RWPE1 (cell line): ENCODE measurements around the gene NFS1.

Experiments
- CTCF ChIA-PET: fragments of 350-600 bp; sonication (Branson Sonifier 250); formaldehyde crosslinking; extraction: SDS; loops from one replicate; lab custom pipeline; 2021; lab: Yijun Ruan, JAX
- POLR2A ChIA-PET: fragments of 400-600 bp; formaldehyde crosslinking; extraction: SDS; loops from one replicate; lab custom pipeline; 2020; ENCODE audit warnings: antibody characterized with exemption; ENCODE audit not compliant: low non-redundant PET; lab: Yijun Ruan, JAX
- DNase-seq: peaks from one replicate; pipeline ENCODE4 v3.0.0; 2012; ENCODE audit warnings: low spot score
- H3K27ac ChIP-seq: fragments of 450-650 bp; 2 replicates; pipeline ENCODE4 v1.5.1; 2017
- TF ChIP-seq, protein P1 (sequence below): fragments of 450-650 bp; conservative IDR thresholded peaks from 2 replicates; pipeline ENCODE4 v1.5.1; 2017; ENCODE audit warnings: low read depth, mild to moderate bottlenecking

NFS1 gene

DNA sequence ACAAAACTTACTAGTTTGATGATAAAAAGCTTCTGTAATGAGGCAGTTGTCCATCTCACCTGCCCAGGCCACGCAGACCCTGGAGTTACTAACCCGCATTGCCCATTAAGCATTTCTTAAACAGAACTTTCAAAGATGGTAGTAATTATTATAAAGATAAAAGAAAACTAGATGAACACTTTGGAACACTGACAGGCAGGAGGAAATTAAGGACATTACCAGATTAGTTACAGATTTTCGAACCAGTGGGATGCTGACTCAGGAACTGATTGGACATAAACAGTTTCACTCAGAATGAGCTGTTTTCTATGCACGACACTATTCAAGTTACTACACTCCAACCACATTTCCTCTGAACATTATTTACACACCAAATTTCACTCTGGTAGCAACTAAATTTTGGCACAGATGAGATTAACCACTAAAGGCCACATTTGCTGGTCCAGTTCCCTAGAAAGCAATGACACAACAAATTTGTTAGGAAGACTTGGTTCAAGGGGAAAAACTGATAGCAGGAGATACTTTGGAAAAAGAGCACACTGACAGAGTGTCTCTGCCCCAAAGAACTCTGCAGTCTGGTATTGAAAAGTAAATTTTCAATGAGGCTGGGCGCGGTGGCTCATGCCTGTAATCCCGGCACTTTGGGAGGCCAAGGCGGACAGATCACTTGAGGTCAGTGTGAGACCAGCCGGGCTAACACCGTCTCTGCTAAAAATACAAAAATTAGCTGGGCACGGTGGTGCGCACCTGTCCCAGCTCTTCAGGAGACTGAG is 3.1 kb upstream of the NFS1 start:
- ChIA-PET POLR2A (interaction anchor here (0.6 to 1.4 kb wide), 2 partner anchors 40 to 263 kb away, joined by 3 read pairs; partner anchors contain the start of gene RBM39), CTCF (interaction anchor here (0.5 to 1.4 kb wide), 6 partner anchors 10 to 689 kb away, joined by 3 to 4 read pairs (median 3); no protein-coding TSS in a partner anchor)
- no peak for DNase-seq
- TF ChIP-seq, protein P1, sequence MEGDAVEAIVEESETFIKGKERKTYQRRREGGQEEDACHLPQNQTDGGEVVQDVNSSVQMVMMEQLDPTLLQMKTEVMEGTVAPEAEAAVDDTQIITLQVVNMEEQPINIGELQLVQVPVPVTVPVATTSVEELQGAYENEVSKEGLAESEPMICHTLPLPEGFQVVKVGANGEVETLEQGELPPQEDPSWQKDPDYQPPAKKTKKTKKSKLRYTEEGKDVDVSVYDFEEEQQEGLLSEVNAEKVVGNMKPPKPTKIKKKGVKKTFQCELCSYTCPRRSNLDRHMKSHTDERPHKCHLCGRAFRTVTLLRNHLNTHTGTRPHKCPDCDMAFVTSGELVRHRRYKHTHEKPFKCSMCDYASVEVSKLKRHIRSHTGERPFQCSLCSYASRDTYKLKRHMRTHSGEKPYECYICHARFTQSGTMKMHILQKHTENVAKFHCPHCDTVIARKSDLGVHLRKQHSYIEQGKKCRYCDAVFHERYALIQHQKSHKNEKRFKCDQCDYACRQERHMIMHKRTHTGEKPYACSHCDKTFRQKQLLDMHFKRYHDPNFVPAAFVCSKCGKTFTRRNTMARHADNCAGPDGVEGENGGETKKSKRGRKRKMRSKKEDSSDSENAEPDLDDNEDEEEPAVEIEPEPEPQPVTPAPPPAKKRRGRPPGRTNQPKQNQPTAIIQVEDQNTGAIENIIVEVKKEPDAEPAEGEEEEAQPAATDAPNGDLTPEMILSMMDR = no peak
- H3K27ac ChIP-seq = peak overlapping the region; percentile 59

DNA sequence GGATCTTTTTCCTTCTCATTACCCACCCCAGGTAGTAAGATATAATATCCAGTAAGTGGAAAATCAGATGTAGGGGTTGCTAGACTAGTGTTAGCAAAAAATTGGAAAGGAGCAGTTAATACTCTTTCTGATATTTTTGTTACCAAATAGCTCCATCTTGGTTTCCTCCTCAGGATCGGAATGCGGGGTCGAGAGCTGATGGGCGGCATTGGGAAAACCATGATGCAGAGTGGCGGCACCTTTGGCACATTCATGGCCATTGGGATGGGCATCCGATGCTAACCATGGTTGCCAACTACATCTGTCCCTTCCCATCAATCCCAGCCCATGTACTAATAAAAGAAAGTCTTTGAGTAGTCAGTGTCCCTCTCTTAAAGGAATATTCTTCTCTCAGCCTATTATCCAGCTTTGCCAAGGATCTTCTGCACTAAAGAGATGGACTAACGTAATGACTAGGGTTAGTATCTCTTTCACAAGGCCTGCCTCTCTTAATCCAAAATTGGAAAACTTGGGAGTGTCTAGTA is 1.5 kb upstream of the NFS1 start:
- ChIA-PET POLR2A (no interaction called here), CTCF (interaction anchor here (0.5 to 0.7 kb wide), 3 partner anchors 70 to 1588 kb away, joined by 3 read pairs; no protein-coding TSS in a partner anchor)
- peak; percentile 45 for DNase-seq
- H3K27ac ChIP-seq = peak overlapping the region; percentile 59
- TF ChIP-seq, protein P1 = no peak

DNA sequence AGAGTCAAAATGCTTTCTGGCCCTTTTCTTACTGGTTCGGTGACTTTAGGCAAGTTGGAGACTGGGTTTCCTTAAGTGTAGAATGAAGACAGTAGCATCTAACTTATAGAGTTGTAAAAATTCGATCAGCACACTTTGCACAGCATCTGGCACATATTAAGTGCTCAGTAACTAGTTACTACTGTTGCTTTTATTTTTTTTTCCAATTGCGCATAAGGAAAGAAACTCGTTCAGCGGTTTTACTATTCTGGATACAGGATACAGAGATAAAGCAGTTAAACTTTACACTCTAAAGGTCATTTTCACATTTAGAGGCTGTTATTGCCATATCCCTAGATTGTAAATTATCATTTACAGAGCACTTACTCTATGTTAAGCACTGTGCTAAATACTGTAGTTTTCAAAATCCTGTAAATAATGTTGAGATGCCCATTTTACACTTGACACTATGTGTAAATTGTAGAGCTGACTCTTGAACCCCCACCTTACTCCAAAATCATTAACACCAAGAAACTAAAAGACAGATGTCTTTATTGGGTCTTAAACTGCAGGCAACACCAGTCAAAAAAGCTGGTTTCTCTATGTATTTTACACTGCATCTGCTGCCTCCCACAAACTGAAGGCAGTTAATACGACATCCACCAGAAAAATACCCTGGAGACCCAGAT is 939 bp upstream of the NFS1 start:
- ChIA-PET POLR2A (no interaction called here), CTCF (interaction anchor here (0.5 to 0.7 kb wide), 4 partner anchors 70 to 1589 kb away, joined by 3 read pairs; no protein-coding TSS in a partner anchor)
- TF ChIP-seq, protein P1 = no peak
- no peak for DNase-seq
- H3K27ac ChIP-seq = peak overlapping the region; percentile 92

DNA sequence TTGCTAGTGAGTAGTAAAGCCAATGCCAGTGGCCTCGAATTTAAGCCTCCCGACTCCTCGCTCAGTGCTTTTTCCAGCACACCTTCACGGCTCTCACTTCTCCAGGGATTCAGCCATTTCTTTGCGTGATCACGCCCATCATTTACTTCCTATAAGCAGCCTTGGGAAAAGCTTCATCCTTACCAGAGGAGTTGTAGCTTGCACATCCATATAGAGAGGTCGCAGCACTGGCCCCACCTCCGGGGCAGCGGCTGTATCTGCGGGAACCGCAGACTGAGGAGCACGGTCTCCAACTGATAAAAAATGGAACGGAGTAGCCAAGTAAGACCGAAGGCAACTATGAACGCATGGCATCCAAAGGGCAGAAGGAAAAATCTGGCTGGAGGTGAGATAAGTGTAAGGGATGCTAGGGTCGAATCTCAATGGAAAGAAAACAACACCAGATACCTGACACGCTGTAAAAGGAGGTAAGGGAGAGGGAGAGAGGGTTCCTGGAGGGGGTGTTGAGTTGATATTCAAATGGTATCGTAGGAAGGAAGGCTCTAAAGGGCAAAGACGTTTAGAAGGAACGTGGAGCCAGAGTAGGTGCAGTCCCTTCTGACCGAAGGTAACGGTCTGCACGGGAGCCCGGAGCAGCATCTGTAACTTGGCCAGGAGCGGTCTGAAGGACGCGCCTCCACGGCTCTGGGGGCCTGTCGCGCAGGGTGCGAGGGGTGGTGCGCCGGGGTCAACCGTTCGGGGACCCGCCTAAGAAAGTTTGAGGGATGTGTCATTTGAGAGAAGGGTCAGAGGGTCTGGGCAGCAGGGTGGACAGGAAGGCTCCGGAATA is 640 bp downstream of the NFS1 start:
- CTCF ChIA-PET = interaction anchor here (0.7 kb wide), 1 partner anchor 11 kb away, joined by 3 read pairs; no protein-coding TSS in a partner anchor
- TF ChIP-seq, protein P1 = no peak
- H3K27ac ChIP-seq = peak overlapping the region; percentile 92
- DNase-seq = peak; percentile 65
- POLR2A ChIA-PET = interaction anchor here (0.8 kb wide), 1 partner anchor 387 kb away, joined by 3 read pairs; no protein-coding TSS in a partner anchor

DNA sequence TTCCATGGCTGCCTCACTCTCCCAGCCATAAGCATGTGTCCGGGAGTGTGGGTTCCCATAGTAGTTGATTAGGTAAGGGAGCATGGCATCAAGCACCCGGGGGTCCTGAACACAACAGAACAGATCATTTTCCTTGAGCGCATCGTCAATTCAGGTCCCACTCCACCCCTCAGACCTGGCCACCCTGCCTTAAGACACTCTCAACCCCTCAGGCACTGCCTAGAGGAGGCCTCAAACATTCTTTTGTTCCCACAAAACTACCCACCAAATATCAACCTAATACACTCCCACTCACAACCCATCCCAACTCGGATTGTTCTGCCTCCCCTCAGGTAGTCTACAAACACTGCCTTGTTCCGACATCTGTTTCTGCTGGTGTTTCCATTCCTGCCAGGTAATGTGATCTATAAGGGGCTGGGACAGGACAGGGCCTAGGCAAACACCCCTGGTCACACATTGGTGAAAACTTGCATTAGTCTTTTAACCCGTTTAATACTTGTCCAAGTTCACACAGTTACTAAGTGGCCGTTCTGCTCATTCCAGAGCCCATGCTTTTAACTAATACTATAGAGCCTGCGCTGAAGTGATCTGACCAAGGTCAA is 1.4 kb downstream of the NFS1 start:
- DNase-seq = no peak
- TF ChIP-seq, protein P1 = no peak
- H3K27ac ChIP-seq = peak overlapping the region; percentile 92
- POLR2A ChIA-PET = no interaction called here
- CTCF ChIA-PET = interaction anchor here (1.0 kb wide), 1 partner anchor 20 kb away, joined by 5 read pairs; no protein-coding TSS in a partner anchor
